ENCODE data around the gene NKD1.

The NKD1 gene

DNA sequence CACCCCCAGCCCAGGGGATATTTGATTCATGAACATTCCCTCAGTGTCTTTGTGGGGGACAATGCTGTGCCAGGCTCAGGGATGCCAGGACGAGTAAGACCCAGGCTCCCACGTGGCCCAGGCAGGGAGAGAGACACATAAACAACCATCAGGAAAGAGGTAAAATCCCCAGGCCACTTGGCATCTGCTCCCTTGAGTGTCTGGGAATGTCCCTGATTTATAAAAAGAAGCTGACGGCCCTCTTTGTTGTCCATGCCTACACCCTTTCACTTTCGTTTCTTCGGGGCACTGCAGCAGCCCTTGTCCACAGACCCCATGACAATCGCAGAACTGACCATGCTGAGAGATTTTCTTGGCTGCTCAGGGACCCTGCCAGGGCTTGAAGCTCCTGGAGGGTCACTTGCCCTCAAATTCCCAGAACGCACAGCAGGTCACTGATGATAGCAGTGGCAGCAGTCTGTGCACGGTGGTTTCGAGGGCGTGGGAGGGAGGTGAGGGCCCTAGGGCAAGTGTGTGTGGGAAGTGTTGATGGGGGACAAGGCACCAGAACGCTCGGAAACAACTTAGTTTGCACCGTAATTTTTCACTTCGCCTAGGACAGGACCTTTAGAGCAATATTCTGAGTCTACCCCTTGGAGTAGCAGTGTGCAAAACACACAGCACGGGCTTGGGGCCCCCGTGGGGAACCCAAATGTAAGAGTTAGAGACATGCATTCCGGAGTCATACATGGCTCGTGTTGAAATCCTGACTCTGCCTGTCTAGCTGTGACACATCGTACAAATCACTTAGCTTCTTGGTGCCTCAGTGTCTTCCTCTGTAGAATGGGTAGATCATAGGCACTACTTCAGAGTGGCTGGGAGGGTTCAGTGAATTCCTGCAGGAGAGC, 149.9 kb downstream of the NKD1 start:
- no peak for DNase-seq

Data from activated gamma-delta T cell (primary cell).